NCI-H345 treated with DMSO at 0.1 percent for 48 hours (cell line): ENCODE data around the gene MYL12A.
A peak's percentile ranks its signal among the peaks of the same experiment; 100 is the strongest.

ENCODE experiments used
- DNase-seq: peaks from one replicate; lab custom pipeline; 2025; ENCODE audit not compliant: unreplicated experiment; lab: John Stamatoyannopoulos, UW

MYL12A gene

GRCh38 chr18:3224223-3224622 lies 23.4 kb upstream of the MYL12A start:
- DNase-seq, result no peak

GRCh38 chr18:3225588-3225987 lies 22.0 kb upstream of the MYL12A start:
- DNase-seq, result no peak

GRCh38 chr18:3226048-3226447 lies 21.6 kb upstream of the MYL12A start:
- DNase-seq, result no peak

- DNase-seq, result no peak
Observed at GRCh38 chr18:3230401-3231334, 16.9 kb upstream of the MYL12A start.

GRCh38 chr18:3233004-3233403 lies 14.6 kb upstream of the MYL12A start:
- no peak for DNase-seq

- DNase-seq, result no peak
Observed at GRCh38 chr18:3233433-3234168, 14.0 kb upstream of the MYL12A start.

- DNase-seq, result no peak
Observed at GRCh38 chr18:3234457-3234856, 13.1 kb upstream of the MYL12A start.

GRCh38 chr18:3235846-3236245 lies 11.8 kb upstream of the MYL12A start:
- DNase-seq, result no peak

GRCh38 chr18:3236470-3236869 lies 11.1 kb upstream of the MYL12A start:
- no peak for DNase-seq

- no peak for DNase-seq
Observed at GRCh38 chr18:3238742-3239141, 8.9 kb upstream of the MYL12A start.

GRCh38 chr18:3245185-3245564 lies 2.4 kb upstream of the MYL12A start:
- no peak for DNase-seq

GRCh38 chr18:3245853-3246634 lies 1.6 kb upstream of the MYL12A start:
- DNase-seq, result peak; percentile 84

GRCh38 chr18:3246635-3247239 lies 864 bp upstream of the MYL12A start:
- DNase-seq, result no peak

GRCh38 chr18:3248062-3248657 lies 559 bp downstream of the MYL12A start:
- peak; percentile 28 for DNase-seq

- no peak for DNase-seq
Observed at GRCh38 chr18:3248658-3249359, 1.2 kb downstream of the MYL12A start.

GRCh38 chr18:3250237-3251107 lies 2.9 kb downstream of the MYL12A start:
- DNase-seq, result no peak

GRCh38 chr18:3251249-3251962 lies 3.8 kb downstream of the MYL12A start:
- DNase-seq, result no peak

GRCh38 chr18:3251963-3252277 lies 4.3 kb downstream of the MYL12A start:
- no peak for DNase-seq

- no peak for DNase-seq
Observed at GRCh38 chr18:3252843-3253242, 5.2 kb downstream of the MYL12A start.
